HepG2 (cell line): ENCODE data around the gene SMIM24. TPM values are rescaled to one million over a fixed set of nuclear protein-coding genes. Genes with fewer than 3 reads are reported as not detected.

ENCODE experiments used
- ADNP ChIP-seq: sonication (generic); formaldehyde crosslinking; IDR thresholded peaks from 2 replicates; pipeline ENCODE4 v1.4.0; 2020; ENCODE audit warnings: missing genetic modification reagents
- ATRX ChIP-seq: sonication (generic); formaldehyde crosslinking; IDR thresholded peaks from 2 replicates; pipeline ENCODE4 v1.4.0; 2020; ENCODE audit warnings: missing genetic modification reagents, borderline replicate concordance
- BCL3 ChIP-seq: sonication (generic); formaldehyde crosslinking; IDR thresholded peaks from 2 replicates; pipeline ENCODE4 v1.5.1; 2020; ENCODE audit warnings: mild to moderate bottlenecking, missing genetic modification reagents, moderate library complexity
- FIP1L1 ChIP-seq: fragments of 200-400 bp; formaldehyde crosslinking; IDR thresholded peaks from 2 replicates; pipeline ENCODE4 v1.6.1; 2018; ENCODE audit warnings: low read depth, mild to moderate bottlenecking, low read length, moderate library complexity, borderline replicate concordance; ENCODE audit not compliant: insufficient read depth
- GMEB2 ChIP-seq: IDR thresholded peaks from 2 replicates; pipeline ENCODE4 v1.6.1; 2016; ENCODE audit warnings: missing biosample characterization, missing genetic modification reagents, low read depth
- HBP1 ChIP-seq: IDR thresholded peaks from 2 replicates; pipeline ENCODE4 v1.6.1; 2016; ENCODE audit warnings: low read depth, control low read depth
- MZF1 ChIP-seq: sonication (generic); formaldehyde crosslinking; IDR thresholded peaks from 2 replicates; pipeline ENCODE4 v1.8.1; 2023; ENCODE audit warnings: mild to moderate bottlenecking, missing genetic modification reagents, borderline replicate concordance
- NFIB ChIP-seq: sonication (generic); formaldehyde crosslinking; IDR thresholded peaks from 2 replicates; pipeline ENCODE4 v1.9.0; 2021; ENCODE audit warnings: missing genetic modification reagents, mild to moderate bottlenecking, borderline replicate concordance
- SAFB2 ChIP-seq: sonication (generic); formaldehyde crosslinking; IDR thresholded peaks from 2 replicates; pipeline ENCODE4 v1.5.1; 2020; ENCODE audit warnings: missing genetic modification reagents, low read depth, mild to moderate bottlenecking, borderline replicate concordance
- TAF1 ChIP-seq: sonication (generic); formaldehyde crosslinking; IDR thresholded peaks from 2 replicates; pipeline ENCODE4 v1.4.0; 2020; ENCODE audit warnings: missing genetic modification reagents
- TBP ChIP-seq: sonication (generic); formaldehyde crosslinking; IDR thresholded peaks from 2 replicates; pipeline ENCODE4 v1.5.0; 2020; ENCODE audit warnings: missing genetic modification reagents
- ZBTB21 ChIP-seq: sonication (generic); formaldehyde crosslinking; IDR thresholded peaks from 2 replicates; pipeline ENCODE4 v1.4.0; 2020; ENCODE audit warnings: missing genetic modification reagents
- ZBTB4 ChIP-seq: sonication (generic); formaldehyde crosslinking; IDR thresholded peaks from 2 replicates; pipeline ENCODE4 v1.4.0; 2020; ENCODE audit warnings: missing genetic modification reagents, mild to moderate bottlenecking, borderline replicate concordance
- ZNF281 ChIP-seq: sonication (generic); formaldehyde crosslinking; IDR thresholded peaks from 2 replicates; pipeline ENCODE4 v1.4.0; 2020; ENCODE audit warnings: missing genetic modification reagents, borderline replicate concordance
- ZNF746 ChIP-seq: sonication (generic); formaldehyde crosslinking; IDR thresholded peaks from 2 replicates; pipeline ENCODE4 v1.8.0; 2022; ENCODE audit warnings: mild to moderate bottlenecking, missing genetic modification reagents
- ZNF766 ChIP-seq: sonication (generic); formaldehyde crosslinking; IDR thresholded peaks from 2 replicates; pipeline ENCODE4 v1.5.0; 2020; ENCODE audit warnings: missing genetic modification reagents, borderline replicate concordance
- polyA plus RNA-seq, 8 experiments: library from polyadenylated mRNA; depleted of rRNA in 3 of 8; stranded (reverse) in 7 of 8; unstranded in 1 of 8; fragments of >200 nt; fragmentation: Illumina TruSeq in 4 of 8; extraction: Trizol in 4 of 8; gene quantifications; 2 replicates each; pipeline versions ENCODE4 v1.2.1 to v1.2.3, GENCODE V29; 2011 to 2016; ENCODE audit warnings: low read depth in 4 of 8, missing spikeins in 1 of 8, mixed read lengths in 1 of 8; ENCODE audit not compliant: insufficient read depth in 1 of 8
- total RNA-seq, 5 experiments: library from RNA; depleted of rRNA; stranded (reverse); fragments of >200 nt; fragmentation: Illumina TruSeq; extraction: Trizol; gene quantifications; 2 replicates each; pipeline ENCODE4 v1.2.3, GENCODE V29; 2016; ENCODE audit warnings: low read depth in 1 of 5

SMIM24 gene
- total and polyA plus RNA-seq, 2 of the 13 experiments (the other 11 are each of a cell fraction or from before 2014, with no cell fraction given): 11.2 to 70.6 TPM

GRCh38 chr19:3505598-3506383 is 25.5 kb upstream of the SMIM24 start, which contains the start of gene FZR1 (continued):
- TF ChIP-seq GMEB2 (CRISPR knock-in tag): peak; percentile 21; the same call in 1 of the 2 replicates
- peak; percentile 79 for TF ChIP-seq TAF1 (CRISPR knock-in tag)
- no peak for TF ChIP-seq ZNF766 (CRISPR knock-in tag)
- peak; percentile 76 for TF ChIP-seq ZBTB21 (CRISPR knock-in tag)
- no peak for TF ChIP-seq ZNF746 (CRISPR knock-in tag)
- no peak for TF ChIP-seq ATRX (CRISPR knock-in tag)
- TF ChIP-seq ZNF281 (CRISPR knock-in tag): no peak
- TF ChIP-seq SAFB2 (CRISPR knock-in tag): no peak; the same call in 1 of the 2 replicates
- no peak for TF ChIP-seq FIP1L1
- TF ChIP-seq BCL3: no peak; the same call in 1 of the 2 replicates
- 0 out of 2 replicates have a peak, but pooled peaks have one; percentile 31 for TF ChIP-seq HBP1 (CRISPR knock-in tag)
- no peak for TF ChIP-seq NFIB (CRISPR knock-in tag)
- no peak for TF ChIP-seq ADNP (CRISPR knock-in tag)
- no peak for TF ChIP-seq MZF1
- TF ChIP-seq TBP (CRISPR knock-in tag): no peak
- TF ChIP-seq ZBTB4 (CRISPR knock-in tag): no peak
